NCI-H1092 (cell line): ENCODE results near the gene A1CF.
"Not testable (repeated sequence)": the region's sequence is repeated elsewhere in the genome, so short reads cannot be mapped to it uniquely, and the experiment has no call there.

Experiments
- DNase-seq: peaks from one replicate; lab custom pipeline; 2025; lab: John Stamatoyannopoulos, UW

A1CF gene, protein sequence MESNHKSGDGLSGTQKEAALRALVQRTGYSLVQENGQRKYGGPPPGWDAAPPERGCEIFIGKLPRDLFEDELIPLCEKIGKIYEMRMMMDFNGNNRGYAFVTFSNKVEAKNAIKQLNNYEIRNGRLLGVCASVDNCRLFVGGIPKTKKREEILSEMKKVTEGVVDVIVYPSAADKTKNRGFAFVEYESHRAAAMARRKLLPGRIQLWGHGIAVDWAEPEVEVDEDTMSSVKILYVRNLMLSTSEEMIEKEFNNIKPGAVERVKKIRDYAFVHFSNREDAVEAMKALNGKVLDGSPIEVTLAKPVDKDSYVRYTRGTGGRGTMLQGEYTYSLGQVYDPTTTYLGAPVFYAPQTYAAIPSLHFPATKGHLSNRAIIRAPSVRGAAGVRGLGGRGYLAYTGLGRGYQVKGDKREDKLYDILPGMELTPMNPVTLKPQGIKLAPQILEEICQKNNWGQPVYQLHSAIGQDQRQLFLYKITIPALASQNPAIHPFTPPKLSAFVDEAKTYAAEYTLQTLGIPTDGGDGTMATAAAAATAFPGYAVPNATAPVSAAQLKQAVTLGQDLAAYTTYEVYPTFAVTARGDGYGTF

DNA sequence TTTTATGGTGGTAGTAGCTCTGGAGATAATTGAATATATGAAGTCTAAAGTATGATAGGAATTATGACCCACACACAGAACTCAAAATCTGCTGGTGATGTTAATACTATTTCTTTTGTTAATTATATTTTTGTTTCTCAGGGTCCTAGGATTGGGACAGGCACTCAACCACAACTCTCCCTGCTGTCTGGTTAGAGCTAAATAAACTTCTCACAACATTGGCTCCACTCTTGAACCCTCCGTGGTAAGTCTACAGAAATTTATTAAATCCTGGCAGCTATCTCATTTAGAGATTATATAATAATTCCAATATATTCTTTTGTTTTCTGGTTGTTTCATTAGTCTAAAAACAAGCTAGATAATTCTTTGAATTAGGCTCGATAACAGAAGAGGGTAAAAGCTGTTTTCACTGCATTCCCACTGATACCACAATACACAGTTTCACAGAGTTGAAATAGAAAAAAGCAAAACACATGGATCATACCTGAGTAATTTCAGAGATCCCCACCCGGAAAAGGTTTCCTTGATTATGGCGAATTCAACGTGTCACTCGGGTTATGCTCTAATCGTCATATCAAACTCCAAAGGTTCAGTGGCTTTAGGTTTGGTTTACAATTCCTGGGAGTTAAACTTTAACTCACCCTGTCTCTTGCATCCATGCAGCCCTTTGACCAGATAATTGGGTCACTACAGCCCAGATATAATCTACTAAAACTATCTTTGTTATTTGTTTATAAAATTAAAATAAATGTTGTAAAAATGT, at the start of gene A1CF:
TSS of gene A1CF (minus strand) at position 531 of the 763 bp plus-strand sequence. CDS start 25,687 bp downstream, outside the sequence.
- no peak for DNase-seq

DNA sequence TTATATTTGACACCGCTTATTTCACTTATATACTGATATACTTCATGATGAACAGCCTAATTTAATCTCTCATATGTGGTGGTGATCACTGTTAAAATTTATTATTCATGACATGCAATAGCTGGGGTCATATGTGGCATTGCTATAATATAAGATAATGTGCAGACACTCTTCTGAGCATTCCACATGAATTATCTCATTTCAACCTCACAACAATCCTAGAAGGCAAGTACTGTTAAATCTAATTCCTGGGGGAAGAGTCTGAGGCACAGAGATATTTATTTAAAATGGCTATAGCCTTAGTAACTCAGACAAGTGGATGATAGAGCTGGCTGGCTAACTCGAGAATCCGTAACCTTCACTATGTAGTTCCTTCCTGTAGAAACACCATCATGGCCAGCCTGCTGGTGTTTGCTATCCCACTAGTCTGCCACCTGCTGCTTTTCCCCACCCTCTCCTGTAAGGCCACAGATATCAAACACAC, 46.6 kb upstream of the A1CF start:
- no peak for DNase-seq

DNA sequence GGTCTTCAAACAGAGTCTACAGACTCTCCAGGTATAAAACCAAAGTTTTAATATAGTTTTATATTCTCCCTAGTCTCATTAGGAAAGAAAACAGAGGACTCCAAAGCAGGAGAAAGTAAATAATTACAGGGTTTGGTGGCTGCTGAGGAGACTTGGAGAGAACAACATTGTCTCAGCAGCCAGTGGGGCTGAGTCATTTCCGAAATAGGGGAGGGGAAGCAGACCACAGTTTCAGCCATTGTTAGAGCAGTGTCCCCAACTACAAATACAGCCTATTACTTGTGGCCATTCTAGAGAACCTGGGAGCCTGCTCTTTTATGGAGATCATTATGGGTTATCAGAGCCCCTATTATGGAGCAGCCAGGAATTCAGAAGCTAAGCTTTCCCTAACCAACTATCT, 44.2 kb upstream of the A1CF start:
- DNase-seq, result no peak

DNA sequence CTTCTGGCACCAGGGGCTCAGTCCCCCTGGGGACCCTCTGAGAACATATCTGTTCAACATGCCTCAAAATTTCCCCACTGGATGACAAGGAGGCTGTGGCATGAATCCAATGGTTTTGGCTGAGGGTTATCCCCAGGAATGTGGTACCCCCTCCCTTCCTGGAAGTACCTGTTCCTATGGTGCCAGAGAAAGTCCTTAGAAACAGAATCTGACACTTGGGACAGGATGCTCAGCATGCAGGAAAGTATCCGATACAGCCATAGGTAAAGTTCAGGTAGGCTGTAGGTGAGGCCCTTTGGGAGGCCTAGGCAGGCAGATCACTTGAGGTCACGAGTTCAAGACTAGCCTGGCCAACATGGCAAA, 42.7 kb upstream of the A1CF start:
- no peak for DNase-seq

DNA sequence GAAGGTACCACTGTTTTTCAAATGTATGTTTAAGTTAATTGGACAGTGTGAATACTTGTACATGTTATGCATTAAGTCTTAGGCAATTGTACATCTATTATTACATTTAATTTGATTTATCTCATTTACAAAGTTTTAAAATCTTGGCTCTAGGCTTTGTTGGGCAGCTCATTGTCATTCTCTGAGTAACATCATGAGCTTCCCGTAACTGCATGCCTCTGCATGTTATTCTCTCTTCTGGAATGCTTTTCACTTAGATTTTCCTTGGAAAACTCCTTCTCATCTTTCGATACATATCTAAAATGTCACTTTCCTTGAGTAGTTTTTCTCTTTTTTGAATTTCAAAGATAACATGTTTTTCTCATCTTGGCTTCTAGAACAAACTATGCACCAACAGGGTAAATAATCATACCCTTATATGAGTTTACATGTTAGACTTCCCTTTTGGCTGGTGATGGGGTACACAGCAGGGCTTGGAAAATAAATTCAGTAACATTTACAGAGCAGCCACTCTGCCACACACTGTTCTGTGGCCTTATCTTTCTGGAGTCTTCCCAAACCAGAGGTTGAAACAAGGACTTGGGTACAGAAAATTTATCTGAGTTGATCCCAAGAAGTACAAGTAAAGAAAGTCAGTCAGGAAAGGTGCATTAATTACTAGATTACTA, 42.2 kb upstream of the A1CF start:
- no peak for DNase-seq

DNA sequence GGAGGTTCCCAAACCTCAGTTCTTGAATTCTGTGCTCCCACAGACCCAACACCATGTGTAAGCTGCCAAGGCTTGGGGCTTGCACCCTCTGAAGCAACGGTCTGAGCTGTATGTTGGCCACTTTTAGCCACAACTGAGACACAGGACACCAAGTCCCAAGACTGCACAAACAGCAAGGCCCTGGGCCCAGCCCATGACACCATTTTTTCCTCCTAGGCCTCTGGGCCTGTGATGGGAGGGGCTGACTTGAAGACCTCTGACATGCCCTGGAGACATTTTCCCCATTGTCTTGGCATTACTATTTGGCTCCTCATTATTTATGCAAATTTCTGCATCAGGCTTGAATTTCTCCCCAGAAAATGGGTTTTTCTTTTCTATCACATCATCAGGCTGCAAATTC, 38.0 kb upstream of the A1CF start:
- not testable (repeated sequence) for DNase-seq

DNA sequence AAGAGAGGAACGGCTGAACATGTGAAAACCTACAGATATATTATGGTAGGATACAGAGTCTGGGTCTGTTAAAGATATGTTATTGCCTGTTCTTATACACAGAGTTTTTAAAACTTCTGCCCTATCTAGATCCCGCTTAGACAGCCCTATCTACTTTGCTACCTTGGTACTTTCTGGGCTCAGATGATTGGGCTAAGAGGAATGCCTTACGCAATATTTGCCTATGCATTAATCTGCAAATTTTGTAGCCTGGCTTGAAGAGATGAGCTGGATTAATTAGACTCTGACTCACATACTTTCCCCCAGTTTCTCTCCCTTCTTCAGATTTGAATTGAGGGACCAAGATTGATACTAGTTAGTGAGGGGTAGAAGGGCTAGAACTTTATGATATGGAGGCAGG, 33.6 kb upstream of the A1CF start:
- no peak for DNase-seq

DNA sequence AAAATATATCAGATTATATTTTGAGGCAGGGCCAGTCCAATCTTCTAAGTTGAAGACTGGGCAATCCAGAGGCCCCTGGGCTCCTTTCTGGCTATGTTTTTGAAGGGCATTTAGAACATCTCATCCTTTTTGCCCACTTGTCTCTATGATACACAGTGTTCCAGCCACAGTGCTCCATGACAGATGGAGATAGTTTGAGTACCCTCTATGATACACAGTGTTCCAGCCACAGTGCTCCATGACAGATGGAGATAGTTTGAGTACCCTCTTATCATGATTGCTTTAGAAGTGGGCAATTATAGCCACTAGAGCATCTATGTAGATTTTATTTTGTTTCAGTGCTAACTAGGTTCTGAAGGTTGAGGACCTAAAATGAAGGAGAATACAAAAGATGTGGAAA, 33.1 kb upstream of the A1CF start:
- DNase-seq, result no peak

DNA sequence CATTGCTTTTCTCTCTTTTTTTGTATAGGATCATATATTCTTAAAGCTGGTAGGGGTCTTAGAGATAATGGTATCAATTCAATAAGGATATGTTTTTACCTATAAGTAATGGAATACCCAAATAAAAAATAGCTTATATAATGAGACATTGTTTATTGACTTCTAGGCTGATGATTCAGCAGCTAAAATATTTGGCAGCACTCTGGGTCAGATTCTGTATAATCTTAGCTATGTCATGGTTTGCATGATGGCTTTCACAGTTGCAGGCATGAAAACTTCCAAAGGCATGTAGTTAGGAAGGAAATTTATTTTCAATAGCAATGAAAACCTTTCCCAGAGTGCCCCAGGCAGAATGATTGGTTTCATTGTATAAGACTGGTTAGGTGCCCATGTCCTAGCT, 32.1 kb upstream of the A1CF start:
- DNase-seq, result no peak

DNA sequence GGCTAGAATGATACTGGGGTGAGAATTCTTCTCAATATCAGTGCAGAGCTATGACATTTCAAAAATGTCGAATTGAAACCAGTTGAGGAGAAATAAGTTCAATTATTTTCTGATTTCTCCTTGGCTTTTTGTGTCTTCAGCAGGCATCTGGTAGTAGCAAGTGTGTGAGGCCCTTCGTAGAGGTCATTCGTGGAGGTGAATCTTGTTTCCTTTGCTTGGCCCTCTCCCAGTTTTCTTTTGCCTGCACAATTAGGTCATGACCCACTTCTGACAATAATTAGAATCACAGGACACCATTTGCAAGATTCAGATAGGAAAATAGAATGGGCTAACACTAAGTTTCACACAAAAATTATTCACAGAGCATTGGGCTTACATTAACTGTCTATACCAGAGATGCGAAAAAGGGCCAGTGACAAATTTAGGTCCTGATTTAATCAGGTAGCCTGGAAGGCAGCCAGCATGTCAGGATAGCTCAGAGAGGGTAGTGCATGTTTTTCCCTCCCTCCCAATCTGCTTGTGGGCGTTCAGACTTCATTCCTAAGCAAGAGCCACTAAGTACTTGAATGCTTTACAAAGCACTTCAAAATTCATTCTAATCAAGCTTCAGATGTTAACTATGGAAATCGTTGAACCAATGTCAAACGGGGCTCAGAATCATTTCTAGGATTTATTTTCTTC, 24.0 kb upstream of the A1CF start:
- DNase-seq, result no peak

DNA sequence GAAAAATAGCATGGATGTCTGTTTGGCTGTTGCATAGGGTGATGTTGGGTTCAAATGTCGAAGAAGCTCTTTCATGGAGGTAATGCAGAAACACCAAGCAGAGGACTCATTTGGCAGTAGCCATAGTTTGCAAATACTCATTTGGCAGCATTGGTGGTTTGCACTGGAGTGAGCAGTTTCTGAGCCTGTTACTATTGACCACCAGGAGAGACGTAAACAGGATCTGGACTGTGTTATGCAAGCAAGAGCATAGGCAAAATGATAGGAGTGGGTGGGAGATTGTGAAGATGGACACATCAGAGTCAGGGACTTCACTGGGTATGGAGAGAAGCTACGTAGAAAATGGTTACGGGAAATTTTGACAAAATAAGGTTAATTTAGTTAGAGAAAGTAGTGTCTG, 22.9 kb upstream of the A1CF start:
- DNase-seq, result no peak

DNA sequence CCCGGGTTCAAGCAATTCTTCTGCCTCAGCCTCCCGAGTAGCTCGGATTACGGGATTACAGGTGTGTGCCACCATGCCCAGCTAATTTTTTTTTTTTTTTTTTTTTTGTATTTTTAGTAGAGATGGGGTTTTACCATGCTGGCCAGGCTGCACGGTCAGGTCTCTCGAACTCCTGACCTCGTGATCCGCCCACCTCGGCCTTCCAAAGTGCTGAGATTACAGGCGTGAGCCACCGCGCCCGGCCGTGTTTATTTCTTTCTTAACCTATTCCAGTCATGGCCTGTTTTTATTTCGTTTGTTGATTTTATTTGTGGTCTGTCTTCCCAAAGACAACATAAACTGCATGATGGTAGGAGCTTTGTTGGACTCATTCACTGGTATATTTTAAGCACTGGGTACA, 20.4 kb upstream of the A1CF start:
- DNase-seq, result not testable (repeated sequence)

DNA sequence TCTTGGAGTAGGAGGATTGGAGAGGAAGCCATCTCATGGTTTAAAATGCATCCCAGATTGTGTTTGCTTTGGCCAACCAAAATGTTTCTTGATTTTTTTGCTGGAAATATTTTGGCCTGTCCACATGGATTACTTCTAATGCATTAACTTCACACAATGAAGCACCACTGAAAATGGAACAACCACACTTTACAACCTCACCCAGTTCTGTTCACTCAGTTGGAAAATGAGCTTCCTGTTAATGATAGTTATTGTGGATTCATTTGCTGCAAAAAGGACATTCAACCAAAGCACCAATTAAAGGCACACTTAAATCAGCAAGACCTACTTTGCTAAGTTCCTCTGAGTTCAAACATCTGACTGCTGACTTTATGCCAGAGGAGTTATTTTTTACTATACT, 11.3 kb upstream of the A1CF start:
- DNase-seq, result no peak

DNA sequence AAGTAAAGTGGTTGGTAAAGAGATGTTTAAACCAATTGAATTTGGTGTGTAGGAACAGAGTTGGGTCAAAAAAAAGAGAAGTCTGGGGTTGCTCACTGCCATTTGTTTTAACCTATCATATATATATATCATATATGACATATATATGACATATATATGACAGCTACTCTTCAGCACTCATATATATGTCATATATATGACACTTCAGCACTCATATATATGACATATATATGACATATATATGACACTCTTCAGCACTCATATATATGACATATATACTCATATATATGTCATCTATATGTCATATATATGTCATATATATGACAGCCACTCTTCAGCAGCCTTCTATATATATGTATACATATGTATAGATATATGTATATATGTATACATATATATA, 8.9 kb upstream of the A1CF start:
- DNase-seq, result no peak

DNA sequence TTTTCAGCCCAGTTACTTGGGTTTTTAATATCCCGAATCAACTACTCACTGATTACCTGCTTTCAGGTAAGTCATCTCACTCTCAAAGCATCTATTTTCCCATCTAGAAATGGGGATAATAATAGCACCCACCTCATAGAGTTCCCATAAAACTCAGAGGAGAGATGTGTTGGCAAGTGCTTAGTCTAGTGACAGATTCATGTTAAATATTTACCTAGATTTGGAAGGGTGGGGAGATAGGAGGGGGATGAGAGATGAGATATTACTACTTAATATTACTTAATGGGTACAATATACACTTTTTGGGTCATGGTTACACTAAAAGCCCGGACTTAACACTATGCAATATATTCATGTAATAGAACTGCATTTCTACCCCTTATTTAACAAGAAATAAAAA, 7.0 kb upstream of the A1CF start:
- DNase-seq, result no peak

DNA sequence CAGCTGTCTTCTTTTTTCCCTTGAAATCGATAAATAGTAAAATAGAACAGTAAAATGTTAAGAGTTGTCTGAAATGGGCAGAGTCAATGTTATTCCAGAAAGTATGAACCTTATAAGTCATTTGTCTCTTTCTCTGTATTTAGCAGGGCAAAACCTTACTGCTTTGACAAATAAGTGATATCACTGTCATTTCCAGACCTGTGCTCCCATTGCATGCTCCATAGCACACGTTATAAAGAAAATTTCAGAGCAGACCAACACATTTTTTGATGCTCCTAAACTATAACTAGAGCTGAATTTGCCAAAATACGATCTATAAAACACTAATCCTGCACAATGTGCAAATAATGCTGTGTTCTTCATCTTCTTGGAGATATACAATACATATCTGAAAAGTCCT, 1.1 kb downstream of the A1CF start:
- DNase-seq, result no peak

DNA sequence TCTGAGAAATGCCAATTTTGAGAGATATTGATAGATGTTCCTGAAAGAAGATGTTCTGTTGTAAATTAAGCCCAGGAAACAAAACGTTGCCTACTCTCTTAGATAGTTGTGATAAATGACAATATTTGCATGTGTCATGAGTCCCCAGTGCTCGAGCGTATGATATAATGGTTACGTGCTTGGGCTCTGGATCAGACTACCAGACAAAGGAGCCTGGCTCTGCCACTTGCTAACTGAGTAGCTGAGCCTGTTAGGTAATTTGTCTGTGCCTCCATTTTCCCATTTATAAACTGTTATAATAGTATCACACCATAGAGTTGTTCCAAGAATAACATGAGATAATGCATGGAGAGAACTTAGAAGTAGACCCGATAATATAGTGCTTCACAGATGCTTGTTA, 1.8 kb downstream of the A1CF start:
- DNase-seq, result no peak

DNA sequence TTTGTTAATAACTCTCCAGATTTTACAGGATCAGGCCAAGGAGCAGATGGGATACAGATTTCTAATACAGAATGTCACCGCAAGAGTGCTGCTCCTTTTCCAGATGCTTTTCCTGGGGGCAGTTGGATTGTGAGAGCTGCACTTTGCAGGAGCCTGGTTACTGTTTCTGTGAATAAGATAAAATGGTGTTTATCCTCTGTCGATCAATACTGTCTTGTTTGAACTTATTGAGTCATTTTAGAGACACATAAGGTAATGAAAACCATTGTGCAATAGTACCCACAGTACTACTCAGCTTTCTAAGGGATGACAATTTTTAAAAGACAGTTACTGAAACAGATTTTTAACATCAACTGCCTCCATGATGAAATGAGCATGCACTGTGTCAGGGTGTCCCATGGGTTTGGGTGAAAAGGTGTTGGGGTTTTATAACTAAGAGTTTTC, 2.9 kb downstream of the A1CF start:
- no peak for DNase-seq

DNA sequence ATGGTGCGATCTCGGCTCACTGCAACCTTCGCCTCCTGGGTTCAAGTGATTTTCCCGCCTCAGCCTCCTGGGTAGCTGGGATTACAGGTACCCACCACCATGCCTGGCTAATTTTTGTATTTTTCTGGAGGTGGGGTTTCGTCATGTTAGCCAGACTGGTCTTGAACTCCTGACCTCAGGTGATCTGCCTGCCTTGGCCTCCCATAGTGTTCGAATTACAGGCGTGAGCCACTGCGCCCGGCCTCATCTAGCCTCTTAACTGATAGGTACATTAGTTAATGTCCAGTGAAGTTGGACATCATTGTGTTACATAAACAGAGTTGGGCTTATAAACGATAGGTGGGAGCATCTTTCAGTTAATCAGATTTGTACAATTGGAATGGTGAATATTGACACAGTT, 4.4 kb downstream of the A1CF start:
- not testable (repeated sequence) for DNase-seq

DNA sequence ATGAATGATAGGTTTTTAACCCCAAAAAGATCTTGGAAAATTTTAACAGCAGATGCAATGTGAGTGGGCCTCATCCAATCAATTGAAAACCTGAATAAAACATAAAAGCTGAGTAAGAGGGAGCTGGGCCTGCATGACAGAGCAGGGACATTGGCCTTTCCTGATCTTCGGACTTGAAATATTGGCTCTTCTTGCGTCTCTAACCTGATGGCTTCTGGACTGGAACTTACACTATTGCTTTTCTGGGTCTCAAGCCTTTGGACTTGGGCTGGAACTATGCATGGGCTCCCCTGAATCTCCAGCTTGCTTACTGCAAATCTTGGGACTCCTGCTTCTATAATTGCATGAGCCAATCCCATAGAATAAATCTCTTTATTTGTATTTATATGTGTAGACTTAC, 9.0 kb downstream of the A1CF start:
- no peak for DNase-seq

DNA sequence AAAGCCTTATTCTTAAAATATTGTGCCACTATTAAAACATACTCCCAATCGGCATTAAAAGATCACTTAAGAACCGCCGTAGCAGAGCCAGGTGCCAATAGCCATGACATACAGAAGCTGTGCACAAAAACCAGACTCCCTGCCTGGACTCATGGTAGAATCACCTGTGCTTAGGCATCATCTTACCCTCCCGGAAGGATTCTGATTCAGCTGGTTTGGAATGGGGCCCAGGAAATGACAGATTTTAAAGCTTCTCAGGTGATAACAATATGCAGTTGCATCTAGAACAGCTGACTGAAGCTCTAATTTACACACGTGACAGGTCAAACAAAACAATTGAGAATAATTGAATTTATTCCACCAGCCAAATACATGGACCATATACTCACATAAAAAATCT, 10.7 kb downstream of the A1CF start:
- no peak for DNase-seq

DNA sequence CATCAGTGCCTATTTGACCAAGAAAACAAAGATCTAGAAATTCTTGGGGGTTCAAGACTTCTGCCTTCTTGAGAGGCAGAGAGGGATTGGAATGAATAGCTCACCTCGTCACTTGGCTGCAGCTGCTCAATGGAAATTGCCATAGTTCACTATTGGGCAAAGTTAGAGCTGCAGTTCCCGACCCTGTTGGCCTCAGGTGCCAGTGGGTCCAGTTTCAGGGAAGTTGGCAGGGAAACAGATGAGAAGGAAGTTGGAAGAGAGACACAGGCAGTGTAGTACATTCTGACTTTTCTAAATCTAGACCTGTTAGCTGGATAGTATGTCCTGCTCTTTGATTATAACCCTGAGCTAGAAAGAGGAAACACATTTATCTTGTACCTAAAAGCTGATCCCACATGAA, 19.1 kb downstream of the A1CF start:
- DNase-seq, result no peak
